ENCODE results near the gene RHOXF2B. TPM values are rescaled to one million over a fixed set of nuclear protein-coding genes. Genes with fewer than 3 reads are reported as not detected.

The RHOXF2B gene
- not detected for total RNA-seq

DNA sequence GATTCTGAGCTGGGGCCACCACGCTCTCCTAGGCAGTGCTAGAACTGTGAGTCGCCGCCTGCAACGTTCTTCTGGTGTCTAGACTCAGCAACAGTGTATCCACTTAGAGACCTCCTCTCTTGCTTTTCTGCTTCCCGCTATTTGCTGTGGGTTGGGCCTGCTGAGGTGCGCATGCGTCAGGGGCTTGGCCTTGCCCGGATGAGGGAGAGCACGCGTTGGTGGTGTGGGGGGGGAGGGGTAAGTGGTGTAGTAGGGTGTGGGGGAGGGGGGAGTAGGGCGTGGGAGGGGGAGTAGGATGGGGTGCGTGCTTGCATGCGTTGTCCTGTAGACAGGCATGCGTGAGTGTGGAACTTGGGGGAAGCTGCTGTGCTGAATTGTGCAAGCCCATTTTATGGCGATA is at the start of gene RHOXF2B:
RHOXF2B (minus strand) TSS at position 101 of the 400 bp plus-strand sequence. CDS start 138 bp downstream, outside the sequence.

DNA sequence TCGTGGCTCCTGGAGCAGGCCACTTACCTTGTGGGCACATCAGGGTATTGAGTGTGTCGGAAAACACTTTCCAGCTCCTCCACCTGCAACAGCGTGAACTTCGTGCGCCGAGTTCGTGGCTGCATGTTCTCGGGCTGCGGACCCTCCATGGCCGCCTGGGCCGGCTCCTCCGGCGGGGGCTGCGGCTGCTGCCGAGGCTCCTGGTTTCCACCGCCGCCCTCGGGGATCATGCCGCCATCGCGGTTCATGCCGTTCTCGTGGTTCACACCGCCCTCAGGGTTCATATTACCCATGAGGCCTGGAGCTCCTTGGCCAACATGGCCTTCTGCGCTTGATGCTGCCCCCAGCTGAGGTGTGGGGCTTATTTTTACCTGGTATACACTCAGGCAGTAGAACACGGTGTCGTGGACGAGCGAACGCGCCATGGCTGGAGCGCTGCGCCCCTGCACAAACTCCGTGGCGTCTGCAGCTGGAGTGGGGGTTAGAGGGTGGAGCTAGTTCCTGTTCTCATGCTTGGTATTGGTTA is 38.0 kb upstream of the RHOXF2B start, which contains the start of gene RHOXF1:
RHOXF1 (minus strand) TSS at position 476 of the 526 bp plus-strand sequence; CDS start at position 425, 51 bp downstream.

Other genes starting within 250 kb of the RHOXF2B start
- gene UPF3B, start 224.7 kb downstream of the RHOXF2B start, total RNA-seq = 10.0 TPM
- gene RNF113A, start 206.0 kb downstream of the RHOXF2B start, total RNA-seq = 12.2 TPM
- gene NDUFA1, start 205.9 kb downstream of the RHOXF2B start, total RNA-seq = 19.7 TPM
- gene AKAP14, start 181.8 kb downstream of the RHOXF2B start, total RNA-seq = not detected
- 8.5 TPM for gene NKAP, start 133.9 kb downstream of the RHOXF2B start, total RNA-seq
- not detected for gene RHOXF1, start 38.2 kb upstream of the RHOXF2B start, total RNA-seq
- not detected for gene RHOXF2, start 80.9 kb upstream of the RHOXF2B start, total RNA-seq
- 35.7 TPM for gene ZBTB33, start 173.1 kb upstream of the RHOXF2B start, total RNA-seq
- 2.2 TPM for gene TMEM255A, start 233.8 kb upstream of the RHOXF2B start, total RNA-seq

Data from parietal lobe (tissue), 1 donor.